Measurements from ENCODE around the gene HIVEP3.
A peak's percentile ranks its signal among the peaks of the same experiment; 100 is the strongest.

Gene HIVEP3

DNA sequence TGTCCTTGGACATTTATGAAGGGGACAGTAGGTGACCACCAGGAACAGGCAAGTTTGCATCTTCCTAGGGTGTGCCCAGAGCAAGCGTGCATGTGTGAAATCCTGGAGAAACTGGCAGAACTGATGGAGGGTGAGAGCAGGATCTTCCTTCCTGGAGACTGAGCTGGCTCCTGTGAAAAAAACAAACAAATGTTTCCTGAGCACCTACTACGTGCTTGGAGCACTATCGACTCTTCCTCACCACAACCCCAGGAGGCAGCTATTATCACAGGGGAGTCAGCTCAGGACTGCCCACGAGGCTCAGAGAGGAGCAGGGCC, 432.7 kb downstream of the HIVEP3 start:
- no peak for DNase-seq

DNA sequence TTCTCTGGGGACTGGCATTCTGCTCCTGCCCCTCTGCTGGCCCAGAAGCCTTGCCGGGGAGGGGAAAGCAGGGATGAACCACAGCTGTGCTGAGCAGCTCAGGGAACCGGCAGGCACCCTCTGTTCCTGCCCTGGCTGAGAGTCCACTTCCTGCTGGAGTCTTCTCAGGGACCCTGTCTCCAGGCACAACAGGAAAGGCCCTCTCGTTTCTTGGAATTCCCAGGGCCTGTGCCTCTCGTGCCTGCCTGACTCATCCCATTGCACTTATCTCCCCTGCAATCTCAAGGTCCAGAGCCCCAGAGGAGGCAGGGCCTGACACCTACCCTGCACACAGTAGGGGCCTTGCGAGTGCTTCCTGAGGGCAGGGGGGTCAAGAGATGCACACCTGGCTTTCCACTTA, 433.1 kb downstream of the HIVEP3 start:
- DNase-seq: no peak

DNA sequence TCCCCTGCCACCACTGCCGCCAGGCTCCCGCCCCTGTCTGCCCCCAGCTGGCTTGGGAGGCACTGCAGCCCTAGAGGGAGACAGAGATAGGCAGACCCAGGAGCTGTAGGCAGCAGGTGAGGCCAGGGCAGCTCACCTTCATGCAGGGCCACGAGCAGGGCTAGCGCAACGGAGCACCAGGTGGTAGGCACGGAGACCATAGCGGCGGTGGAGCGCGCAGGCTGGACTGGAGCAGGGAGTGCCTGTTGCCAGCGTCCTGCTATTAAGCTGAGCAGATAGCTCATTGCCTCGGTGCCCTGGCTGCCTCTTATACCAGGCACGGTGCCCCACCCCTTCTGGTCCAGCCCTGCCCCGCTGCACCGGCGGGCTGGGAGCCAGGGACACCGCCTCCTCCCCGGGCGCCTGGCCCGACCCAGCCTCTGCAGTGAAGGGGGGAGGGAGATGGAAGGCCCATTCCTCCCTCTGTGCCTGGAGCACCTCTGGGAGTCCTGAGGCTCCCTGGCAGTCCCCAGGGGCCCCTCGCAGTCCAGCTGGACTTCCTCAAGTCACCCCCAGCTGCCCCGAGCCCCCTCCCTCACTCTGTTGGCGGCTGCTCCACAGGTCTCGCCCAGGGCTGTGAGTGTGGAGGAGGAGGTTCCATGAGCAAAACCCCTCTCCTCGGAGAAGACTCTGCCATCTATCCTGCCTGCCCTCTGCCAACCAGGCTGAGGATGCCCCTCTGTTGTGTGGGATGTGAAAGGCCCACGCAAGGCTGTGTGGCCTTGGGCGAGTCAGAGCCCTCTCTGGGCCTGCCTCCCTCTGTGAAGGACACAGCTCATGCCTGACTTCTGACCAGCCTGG, 434.1 kb downstream of the HIVEP3 start, which contains the start of gene EDN2:
EDN2 (minus strand) TSS at position 282 of the 840 bp plus-strand sequence; CDS start at position 200, 82 bp downstream.
- peak; percentile 68 for DNase-seq

DNA sequence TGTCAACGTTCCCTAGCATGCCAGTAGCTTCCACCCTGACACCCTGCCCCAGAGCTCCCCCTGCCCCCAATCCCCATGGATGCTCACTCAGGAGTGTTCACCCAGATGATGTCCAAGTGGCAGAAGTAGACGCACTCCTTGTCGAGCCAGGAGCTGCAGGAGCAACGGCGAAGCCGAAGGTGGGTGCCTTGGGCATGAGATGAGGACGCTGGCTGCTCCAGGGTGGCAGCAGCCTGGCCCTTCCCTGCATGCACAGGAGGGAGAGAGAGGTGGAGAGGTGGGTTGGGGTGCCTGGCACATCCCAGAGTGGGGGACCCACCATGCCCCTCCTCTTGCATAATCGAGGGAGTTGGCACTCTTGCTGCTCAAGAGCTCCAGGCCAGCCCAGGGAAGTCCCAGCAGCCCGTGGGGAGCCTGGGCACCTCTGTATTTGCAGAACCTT, 434.7 kb downstream of the HIVEP3 start:
- no peak for DNase-seq

DNA sequence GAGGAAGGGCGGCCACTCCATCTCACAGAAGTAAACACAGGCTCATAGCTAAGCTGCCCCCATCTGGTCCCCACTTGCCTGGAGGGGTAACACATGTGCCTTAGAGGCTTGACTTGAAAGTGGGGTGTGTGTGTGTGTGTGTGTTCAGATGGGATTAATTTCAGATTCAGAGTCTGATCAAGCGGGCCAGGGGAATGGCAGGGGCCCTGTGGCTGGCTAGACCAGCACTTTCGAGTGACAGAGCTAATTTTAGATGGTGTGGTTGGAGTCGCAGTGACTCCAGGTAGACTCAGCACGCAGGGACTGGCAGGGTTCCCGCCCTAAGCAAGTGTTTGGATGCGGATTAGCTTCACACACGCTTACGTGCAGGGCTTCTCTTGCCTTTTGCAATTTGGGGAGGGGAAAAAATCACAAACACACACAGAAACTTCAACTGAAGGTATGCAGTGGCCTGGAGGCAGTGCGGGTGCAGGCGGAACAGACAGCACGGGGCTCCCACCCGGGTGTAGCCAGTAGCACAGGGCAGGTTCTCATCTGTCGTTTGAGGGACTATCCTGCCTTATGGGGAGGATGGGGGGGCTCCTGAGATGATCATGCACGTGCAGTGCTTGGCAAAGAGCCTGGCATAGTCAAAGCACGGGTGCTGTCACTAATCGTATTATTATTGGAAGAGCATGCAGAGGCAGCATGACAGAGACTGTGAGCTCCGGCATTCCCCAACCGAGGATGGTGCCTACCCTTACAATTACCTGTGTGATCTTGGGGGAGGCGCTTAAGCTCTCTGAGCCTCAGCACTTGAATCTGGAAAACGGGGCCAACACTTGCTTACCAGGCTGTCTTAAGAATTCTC, 435.5 kb downstream of the HIVEP3 start:
- no peak for DNase-seq

DNA sequence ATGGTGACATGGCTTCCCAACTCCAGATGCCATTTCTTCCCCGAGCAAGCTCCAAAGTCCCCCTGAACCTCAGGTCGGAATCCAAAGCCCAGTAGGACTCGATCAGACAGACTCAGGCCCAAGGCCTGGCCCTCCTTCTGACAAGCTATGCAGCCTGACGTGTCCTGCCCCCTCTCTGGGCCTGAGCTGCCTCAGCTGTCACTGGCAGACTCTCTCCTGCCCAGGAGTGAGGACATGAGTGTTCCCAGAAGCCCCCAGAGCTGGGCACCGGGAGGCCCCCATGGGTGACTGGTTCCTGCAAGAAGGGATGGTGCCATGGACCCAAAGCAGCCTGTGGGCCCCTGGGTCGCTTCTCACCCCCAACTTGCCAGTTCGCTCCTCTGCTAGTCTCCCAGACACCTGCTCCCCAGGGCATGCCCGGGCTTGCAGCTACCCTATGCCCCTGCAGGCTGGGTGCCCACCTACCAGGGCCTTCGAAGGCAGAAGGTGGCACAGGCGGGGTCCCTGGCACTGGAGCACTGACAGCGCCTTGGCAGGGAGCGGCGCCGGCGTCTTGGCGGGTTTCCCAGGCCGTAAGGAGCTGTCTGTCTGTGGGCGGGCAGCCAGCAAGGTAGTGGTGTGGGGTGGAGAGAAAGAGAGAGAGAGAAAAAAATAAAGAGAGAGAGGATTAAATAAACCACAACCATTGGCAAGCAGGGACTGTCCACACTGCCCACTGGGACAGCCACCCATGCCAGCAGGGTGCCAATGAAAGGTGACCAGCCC, 436.5 kb downstream of the HIVEP3 start:
- DNase-seq: peak; percentile 22

DNA sequence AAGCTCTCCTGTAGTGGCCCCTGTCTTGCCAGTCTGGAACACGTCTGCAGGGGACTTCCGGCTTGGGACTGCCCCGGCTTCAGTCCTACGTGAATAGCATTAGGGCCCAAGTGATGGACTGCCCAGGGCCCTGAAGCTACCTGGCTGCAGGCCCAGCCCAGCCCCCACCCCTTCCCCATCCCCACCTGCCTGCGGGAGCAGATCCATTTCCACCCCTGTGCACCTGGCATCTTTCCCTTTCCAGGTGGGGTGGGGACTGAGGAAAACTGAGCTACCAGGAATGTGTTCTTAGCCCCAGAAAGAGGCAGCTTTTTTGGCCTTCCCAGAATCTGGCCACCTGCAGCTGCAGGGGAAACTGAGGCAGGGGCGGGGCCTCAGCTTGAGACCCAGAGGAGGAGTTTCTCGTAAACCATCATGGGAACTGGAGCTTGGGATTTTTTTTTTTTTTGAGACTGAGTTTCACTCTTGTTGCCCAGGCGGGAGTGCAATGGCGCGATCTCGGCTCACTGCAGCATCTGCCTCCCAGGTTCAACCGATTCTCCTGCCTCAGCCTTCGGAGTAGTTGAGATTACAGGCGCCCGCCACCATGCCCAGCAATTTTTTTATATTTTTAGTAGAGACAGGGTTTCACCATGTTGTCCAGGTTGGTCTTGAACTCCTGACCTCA, 437.5 kb downstream of the HIVEP3 start:
- DNase-seq: no peak

DNA sequence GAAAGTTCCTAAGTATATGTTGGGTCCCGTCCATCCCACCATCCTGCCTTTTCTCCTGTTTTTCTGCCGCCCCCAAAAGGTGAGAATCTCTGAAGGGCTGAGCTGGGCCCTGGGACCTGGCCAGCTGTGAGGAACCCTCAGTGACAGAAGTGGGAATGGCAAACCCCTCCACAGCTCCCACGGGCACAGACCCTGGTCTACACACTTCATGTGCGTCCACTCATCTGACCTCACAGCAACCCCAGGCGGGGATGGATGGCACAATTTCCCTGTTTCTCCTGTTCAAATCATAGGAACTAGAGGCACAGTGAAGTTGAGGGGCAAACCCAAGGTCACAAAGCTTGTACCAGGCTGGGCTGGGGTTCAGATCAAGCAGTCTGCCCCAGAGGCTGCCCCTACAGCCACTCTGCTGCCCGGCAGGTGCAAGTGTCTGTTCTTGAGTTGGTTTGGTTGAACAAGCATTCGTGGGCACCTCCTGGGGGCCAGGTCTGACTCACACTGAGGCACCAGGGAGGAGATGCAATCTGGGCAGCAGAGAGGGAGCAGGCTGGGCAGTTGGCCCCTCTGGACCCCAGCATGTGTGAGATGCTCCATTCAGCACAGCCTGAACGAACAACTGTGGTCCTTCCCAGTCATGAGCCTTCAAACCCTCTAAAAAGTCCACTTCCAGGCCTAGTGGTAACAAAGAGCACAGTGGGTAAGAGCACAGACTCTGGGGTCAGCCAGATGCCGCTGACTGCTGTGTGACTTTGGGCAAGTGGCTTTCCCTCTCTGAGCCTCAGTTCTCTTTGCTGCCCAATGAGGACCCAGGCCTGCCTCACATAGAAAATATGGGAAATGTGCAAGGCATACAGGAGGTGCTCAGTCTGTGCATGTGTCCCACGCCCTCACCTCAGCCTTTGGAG, 438.3 kb downstream of the HIVEP3 start:
- DNase-seq: no peak

DNA sequence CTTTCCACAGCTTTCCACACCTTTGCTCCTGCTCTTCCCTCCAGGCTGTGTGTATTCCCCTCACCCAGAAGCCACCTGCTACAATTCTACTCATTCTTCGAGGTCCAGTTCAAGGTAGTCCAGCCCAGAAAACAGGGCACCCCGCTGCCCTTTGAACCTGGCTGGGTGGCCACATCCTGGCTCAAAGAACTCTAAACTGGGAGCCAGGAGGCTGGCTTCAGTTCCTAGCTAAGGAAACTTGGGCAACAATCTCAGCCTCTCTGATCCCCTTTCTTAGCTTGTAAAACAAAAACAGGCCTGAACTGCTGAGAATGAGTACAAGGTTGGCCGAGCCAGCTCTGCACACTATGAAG, 438.9 kb downstream of the HIVEP3 start:
- DNase-seq: no peak

DNA sequence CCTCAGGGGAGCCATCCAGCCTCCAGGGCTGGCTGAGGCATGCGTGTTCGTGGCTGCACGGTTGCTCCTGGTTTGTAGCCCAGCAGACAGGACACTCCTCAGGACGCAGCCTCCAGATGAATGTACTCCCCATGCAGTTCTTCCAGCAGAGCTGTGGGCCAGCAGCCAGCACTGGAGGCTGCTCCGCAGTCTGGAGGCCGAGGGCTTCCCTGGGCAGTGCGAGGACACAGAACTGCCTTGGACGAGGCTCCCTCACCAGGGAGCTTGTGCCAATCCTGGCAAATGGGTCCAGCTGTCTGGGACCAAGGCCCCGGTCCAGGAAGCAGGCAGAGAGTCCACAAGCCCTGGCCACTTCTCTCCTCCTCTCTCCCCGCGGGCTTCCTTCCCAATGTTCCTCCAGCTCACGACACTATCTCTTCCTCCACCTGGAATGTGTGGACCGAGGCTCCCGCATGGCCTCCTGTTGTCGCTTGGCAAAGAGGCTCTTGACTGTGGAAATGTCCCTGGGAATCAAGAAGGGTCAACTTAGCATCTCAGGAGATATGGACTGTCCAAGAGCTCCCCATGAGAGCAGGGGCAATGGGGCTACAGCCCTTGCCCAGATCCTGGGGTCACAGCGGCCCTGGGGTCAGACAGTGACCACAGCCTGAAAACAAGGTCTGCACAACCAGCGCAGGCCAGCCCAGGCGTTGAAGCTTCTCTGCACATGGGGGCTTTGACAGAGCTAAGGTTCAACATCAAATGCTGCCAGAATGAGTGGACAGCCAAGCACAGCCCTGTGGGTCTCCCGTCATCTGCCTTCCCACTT, 439.5 kb downstream of the HIVEP3 start:
- DNase-seq: no peak

DNA sequence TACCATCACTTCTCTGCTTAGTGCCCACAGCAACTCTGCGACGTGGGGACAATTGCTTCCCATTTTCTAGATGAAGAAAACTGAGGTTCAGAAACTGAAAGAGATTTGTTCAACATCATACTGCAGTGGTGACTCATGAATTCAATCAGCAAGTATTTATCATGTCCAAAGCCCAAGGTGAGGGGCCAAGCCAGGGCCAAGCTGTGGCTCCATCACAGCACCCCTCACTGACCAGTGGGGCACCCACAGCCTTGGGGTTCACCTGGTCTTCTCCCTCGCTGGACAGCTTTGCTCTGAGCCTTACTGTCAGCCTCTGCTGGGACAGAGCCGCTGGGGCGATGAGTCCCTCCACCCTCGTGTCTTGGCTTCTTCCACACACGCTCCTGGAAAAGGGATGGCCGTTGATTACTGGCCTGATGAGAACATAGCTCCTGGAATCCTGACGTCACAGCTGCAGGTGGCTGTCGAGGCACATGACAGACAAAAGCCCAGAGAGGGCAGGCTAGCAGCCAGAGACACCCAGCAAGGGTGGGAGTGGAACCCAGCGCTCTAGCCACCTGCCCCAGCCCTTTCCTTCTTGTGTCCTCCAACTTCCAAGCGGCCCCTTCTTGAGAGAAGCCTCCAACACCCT, 440.5 kb downstream of the HIVEP3 start:
- DNase-seq: no peak

DNA sequence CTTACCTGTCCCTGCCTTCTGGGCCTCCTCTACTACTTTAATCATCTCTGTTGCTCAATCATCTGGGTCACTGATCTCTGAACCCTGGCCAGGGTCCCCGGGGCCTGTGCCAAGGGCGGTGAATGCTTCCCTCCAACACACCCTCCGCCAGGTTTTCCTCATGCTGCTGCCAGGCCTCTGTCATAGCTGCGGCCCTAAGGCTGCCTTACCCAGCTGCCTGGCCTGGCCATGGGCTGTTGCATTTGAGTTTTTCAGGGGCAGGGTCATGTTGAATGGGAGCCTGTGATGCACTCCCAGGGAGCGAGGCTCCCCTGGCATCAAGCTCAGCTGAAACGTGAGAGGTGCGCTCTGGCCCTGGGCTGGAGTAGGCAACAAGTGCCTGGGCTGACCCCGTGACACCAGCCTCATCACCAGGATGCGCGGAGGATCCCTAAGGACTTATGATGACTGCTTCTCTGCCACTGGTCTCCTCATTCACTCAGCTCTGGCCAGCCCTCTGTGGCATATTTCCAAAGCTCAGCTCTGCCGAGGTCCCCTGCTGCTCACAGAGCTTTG, 441.8 kb downstream of the HIVEP3 start:
- no peak for DNase-seq

DNA sequence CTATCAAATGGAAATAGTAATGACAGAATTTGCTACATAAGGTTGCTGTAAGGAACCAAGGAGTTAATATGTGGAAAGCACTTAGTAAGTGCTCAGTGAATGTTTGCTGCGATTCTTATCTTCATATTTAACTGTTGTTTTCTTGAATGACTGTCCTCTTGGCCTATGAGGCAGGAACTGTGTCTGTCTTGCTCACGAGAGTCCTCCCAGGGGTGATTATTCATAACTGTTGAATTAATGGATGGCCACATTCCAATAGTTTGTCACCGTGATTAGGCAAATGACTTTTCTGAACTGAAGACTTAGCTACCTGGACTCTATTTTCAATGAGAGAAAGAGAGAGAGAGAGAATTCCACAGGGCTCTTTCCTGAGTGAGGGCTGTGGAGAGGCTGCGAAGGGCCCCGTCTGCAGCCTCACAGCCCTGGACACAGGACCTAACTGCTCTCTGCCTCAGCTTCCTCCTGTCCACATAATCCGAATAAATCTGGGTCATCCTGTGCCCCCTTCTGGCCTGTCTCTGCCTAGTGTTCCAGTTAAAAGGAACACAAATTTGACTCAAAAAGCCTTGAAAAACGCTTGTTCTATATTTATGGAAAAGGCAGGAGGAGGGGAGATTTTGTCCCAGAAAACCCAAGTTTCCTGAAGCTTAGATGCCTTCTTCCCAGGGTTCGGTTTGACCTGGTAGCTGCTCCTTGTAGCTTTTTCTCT, 442.7 kb downstream of the HIVEP3 start:
- no peak for DNase-seq

DNA sequence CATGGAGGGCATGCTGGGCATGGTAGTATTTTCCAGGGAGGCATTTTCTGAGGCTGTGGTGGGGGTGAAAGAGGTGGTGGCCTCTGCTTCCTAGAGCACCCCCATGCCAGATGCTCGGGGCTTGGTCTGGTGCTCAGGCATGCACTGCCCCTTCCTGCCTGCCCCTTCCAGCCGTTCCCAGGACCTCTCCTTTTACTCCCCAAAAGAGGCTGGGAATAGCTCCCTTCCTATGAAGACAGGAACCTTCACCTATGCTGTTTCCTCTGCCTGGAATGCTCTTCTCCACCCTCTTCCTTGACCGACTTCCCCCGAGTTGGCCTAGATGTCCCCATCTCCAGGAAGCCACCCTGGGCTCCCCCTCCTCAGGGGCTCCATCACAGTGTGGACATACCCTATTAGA, 443.4 kb downstream of the HIVEP3 start:
- DNase-seq: no peak

DNA sequence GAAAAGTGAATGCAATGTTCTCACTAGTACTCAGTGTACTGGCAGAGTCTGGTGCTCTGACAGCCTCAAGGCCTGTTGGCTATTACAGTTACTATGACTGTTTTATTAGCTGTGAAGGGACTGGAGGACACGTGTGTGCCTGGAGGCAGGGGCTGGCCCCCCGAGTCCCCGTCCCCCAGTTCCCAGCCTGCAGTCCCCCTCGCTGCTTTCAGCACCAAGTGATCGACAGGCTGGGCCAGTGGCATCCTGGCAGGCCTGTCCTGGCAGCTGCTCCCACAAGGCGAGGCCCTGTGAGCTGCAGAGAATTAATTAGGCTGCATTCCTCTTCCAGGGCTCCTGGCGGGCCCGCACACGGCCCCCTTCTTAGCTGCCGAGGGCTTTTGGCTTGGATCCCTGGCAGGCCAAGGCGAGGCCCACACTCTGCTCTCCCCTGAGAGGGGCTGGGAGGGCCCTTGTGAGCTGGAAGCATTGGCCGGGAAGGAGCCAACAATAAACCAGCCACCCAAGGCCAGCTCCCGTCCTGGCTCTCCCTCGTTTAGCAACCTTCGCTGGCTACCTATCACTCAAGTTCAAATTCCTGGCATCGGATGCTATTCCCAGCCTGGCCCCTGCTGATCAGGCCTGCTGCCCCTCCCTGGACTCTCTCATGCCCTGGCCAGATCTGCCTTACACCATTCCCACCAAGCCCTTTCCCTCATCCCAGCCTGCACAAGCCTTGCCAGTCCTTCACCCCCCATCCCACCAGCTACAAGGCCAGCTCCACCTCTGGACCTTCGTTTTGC, 444.0 kb downstream of the HIVEP3 start:
- DNase-seq: no peak

DNA sequence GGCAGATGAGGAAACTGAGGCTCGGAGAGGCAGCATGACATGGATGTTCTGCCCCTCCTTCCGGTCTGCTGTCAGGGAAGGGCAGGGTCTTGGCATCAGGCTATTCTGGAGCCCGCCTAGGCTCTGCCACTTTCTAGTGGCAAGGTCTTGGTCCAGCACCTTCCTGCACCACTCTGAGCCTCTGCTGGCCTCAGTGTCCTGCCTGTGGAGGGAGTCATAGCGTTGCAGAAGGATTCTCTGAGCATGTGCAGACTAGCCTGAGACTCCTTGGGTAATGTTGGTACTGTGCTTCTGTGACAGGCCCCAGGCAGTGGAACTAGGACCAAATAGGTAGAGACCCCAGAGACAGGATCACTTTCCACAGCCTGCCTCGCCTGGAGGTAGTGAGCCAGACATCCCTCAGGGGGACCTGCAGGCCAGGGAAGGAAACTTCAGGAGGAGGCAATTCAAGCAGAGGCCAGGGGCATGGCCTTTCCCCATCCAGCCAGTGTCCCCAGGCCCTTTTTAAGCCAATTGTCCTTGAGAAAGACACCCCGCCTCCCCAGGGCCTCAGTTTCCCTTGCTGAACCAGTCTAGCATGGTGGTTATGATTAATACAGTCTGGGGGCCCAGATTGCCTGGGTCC, 444.9 kb downstream of the HIVEP3 start:
- DNase-seq: no peak

DNA sequence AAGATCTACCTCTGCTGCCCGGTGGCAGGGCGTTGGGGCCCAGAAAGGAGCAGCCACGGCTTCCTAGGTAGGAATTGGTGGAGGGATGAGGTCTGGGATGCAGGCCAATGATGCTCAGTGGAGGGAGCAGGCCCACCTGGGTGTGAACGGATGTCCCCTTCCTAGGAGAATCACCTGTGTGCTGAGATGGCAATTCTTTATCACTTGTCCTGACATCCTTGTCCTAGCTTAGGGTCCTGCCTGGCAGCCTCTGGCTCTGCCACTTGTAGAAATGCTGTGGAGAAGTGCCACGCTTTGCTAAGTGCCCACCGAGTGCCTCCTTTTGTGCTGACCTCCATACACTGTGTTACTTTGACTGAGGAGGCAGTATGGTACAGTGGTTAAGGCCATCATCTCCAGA, 447.1 kb downstream of the HIVEP3 start:
- no peak for DNase-seq

DNA sequence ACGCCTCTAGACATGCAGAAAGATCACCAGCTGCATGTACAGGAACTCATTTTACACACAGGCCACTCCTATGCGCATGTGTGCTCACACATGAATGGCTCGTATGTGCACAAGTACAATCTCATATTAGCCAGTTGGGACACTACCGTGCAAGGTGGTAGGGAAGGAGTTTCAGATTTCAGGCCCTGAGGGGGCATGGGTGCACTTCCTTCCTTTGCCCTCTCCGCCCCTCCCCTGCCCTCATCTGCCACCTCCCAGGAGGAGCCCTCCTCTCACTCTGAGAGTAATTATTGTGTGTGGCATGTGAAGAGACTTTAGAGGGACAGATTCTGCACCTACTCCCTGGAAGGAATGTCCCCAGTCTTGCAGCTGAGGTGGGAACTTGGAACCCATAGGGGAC, 449.0 kb downstream of the HIVEP3 start:
- DNase-seq: no peak

Data from NCI-H1436 (cell line).